ENCODE measurements around the gene TNK2.

DNA sequence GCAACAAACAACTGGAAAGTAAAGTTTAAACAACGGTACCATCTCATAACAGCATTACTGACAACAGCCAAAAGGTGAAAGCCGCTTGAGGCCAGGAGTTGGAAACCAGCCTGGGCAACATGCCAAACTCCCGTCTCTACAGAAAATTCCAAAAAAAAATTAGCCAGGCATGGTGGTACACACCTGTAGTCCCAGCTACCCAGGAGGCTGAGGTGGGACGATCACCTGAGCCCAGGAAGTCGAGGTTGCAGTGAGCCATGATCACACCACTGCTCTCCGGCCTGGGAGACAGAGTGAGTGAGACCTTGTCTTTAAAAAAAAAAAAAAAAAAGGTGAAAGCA, 4.4 kb downstream of the TNK2 start:
- TF ChIP-seq CTCF (IDR thresholded peaks at IDR 0.05; ENCODE audit: borderline replicate concordance, extremely low read depth, low read length, poor library complexity, severe bottlenecking) = no peak
- no peak for TF ChIP-seq EZH2 (IDR thresholded peaks at IDR 0.05; ENCODE audit: borderline replicate concordance, low read depth, low read length, severe bottlenecking)

Measured in DND-41 (cell line).